Left lung (tissue), 10 donors: ENCODE results near the gene DENND1A. TPM values are rescaled to one million over a fixed set of nuclear protein-coding genes. Genes with fewer than 3 reads are reported as not detected.

ENCODE experiments used
- ATAC-seq: fragments of 200-7000 bp; cut with Tn5 transposase; one replicate; pipeline ENCODE4 v1.9.1; 2020; ENCODE audit warnings: moderate library complexity
- DNase-seq, 4 donors: peaks; one replicate each; pipeline ENCODE4 v3.0.0-alpha.2; 2013 to 2020
- H3K27ac ChIP-seq, 2 donors: fragments of 200-600 bp; sonication (generic) in 1 of 2; one replicate each; pipeline versions ENCODE4 v1.5.0 to v1.8.0; 2020 to 2021
- H3K27me3 ChIP-seq, 2 donors: fragments of 200-600 bp; sonication (generic) in 1 of 2; one replicate each; pipeline versions ENCODE4 v1.5.0 to v1.8.0; 2020 to 2021
- H3K36me3 ChIP-seq, 2 donors: fragments of 200-600 bp; sonication (generic) in 1 of 2; one replicate each; pipeline versions ENCODE4 v1.5.0 to v1.8.0; 2020 to 2021
- H3K4me1 ChIP-seq, 2 donors: fragments of 200-600 bp; one replicate each; pipeline ENCODE4 v1.8.0; 2021
- H3K4me3 ChIP-seq, 2 donors: fragments of 200-600 bp; sonication (generic) in 1 of 2; one replicate each; pipeline versions ENCODE4 v1.5.0 to v1.8.0; 2020 to 2021; ENCODE audit warnings: mild to moderate bottlenecking in 1 of 2
- H3K9me3 ChIP-seq, 2 donors: fragments of 200-600 bp; sonication (generic) in 1 of 2; one replicate each; pipeline versions ENCODE4 v1.5.0 to v1.8.0; 2020 to 2021
- intact Hi-C, 2 donors: fragments of 100-400 bp; cut with DNase I; formaldehyde crosslinking; loops; one replicate each; pipeline versions ENCODE4 v1.11.2 to v1.14.2; 2022
- polyA plus RNA-seq, 6 donors: library from polyadenylated mRNA; unstranded; fragments of 120-200 nt; gene quantifications; one replicate each; pipeline ENCODE4 v1.2.1, GENCODE V29; 2013; ENCODE audit not compliant: insufficient read length in 6 of 6
- total RNA-seq, 2 donors: library from RNA; stranded (reverse); fragmentation: NEBNext Ultra II Directional; extraction: Animal tissue kit (Norgen Biotek cat#: 25700); gene quantifications; one replicate each; pipeline ENCODE4 v1.2.1, GENCODE V29; 2021
- TF ChIP-seq, protein P1 (sequence below), 2 donors: fragments of 200-600 bp; sonication (generic) in 1 of 2; IDR thresholded peaks; one replicate each; pipeline versions ENCODE4 v1.5.0 to v1.8.0; 2021; ENCODE audit warnings: antibody characterized with exemption in 2 of 2
- donor health status: DM: no; HTN: yes; CAD: no.
- donor health status: DM: no; HTN: no; CAD: no.

DENND1A gene
- total and polyA plus RNA-seq, 8 donors = 8.3 to 23.2 (median 9.7) TPM

DNA sequence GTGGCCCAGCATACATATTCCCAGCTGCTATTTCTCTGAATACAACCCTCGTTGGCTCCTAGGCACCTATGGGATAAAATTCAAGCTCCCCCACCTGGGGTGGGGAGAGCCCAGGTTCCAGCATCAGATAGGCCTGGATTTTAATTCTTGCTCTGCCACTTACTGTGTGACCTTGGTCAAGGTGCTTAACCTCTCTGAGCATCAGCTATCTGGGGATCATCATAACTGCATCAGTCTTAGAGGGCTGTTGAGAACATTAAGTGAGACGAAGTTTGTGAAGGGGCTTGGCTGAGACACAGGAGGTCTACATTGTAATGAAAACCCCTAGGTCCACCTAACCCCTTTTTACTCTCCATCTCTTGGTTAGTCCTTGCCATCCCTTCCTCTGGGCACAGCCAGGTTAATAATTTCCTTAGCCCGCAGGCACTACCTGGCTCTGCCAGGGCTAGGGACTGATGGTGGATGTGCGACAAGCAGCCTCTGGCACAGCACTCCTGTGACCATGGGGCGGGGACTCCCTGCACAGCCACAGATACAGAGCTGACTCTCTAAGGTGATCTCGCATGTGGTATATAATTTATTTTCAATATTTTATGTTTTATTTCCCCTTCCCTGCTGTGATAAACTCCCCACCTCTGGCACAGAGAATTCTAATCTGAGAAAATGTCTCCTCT is 505.2 kb downstream of the DENND1A start:
- H3K9me3 ChIP-seq = peaks cover 0 to 4% of the 10 kb centered on the region in 2 donors
- H3K4me3 ChIP-seq = no peak overlapping the region
- intact Hi-C loops = no loop called here
- no peak for DNase-seq
- no peak for ATAC-seq
- no peak overlapping the region for H3K27ac ChIP-seq
- TF ChIP-seq, protein P1, sequence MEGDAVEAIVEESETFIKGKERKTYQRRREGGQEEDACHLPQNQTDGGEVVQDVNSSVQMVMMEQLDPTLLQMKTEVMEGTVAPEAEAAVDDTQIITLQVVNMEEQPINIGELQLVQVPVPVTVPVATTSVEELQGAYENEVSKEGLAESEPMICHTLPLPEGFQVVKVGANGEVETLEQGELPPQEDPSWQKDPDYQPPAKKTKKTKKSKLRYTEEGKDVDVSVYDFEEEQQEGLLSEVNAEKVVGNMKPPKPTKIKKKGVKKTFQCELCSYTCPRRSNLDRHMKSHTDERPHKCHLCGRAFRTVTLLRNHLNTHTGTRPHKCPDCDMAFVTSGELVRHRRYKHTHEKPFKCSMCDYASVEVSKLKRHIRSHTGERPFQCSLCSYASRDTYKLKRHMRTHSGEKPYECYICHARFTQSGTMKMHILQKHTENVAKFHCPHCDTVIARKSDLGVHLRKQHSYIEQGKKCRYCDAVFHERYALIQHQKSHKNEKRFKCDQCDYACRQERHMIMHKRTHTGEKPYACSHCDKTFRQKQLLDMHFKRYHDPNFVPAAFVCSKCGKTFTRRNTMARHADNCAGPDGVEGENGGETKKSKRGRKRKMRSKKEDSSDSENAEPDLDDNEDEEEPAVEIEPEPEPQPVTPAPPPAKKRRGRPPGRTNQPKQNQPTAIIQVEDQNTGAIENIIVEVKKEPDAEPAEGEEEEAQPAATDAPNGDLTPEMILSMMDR (IDR thresholded peaks at IDR 0.05) = no peak
- no peaks in the 10 kb centered on the region for H3K4me1 ChIP-seq
- peaks cover 0 to 24% of the 10 kb centered on the region in 2 donors for H3K36me3 ChIP-seq
- H3K27me3 ChIP-seq = no peaks in the 10 kb centered on the region

DNA sequence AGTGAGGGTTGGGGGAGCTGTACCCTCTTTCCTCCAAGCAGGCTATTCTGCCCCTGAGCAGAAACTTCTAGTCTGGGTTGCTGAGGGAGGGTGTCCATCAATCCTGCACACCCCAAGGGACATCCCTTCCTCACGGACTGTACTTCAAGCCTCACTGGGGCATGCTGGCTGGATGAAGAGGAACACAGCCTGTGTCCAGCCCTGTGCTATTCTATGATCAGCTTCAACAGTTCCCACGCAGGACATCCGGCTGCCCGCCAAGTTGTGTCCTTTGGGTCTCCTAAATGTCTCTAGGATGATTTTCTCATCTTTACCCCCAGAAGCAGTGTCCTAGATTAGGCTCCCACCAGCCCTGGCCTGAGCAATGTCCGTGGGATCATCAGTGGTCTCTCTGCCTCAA is 505.8 kb downstream of the DENND1A start:
- no peak overlapping the region for H3K27ac ChIP-seq
- no peaks in the 10 kb centered on the region for H3K4me1 ChIP-seq
- intact Hi-C loops = no loop called here
- H3K36me3 ChIP-seq = peaks cover 0 to 29% of the 10 kb centered on the region in 2 donors
- peaks cover 0 to 2% of the 10 kb centered on the region in 2 donors for H3K9me3 ChIP-seq
- H3K27me3 ChIP-seq = no peaks in the 10 kb centered on the region
- DNase-seq (no peak), ATAC-seq (no peak)
- TF ChIP-seq, protein P1 (IDR thresholded peaks at IDR 0.05) = no peak
- no peak overlapping the region for H3K4me3 ChIP-seq

DNA sequence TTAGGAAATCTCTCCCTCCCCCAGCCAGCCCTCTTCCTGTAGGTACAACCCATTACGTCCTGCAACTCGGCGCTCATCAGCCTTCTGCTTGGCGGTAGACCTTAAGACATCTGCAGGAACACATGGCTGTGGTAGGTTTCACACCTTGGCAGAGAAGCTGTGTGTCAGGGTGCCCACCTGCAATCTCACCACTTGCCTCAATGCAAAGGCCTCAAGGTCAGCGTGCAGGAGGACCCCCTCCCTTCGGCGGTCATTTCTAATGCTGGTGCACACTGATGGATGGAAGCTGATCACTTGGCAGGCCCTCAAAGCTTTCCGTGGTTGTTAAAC is 506.6 kb downstream of the DENND1A start:
- peak in 1 of 4 donors; percentile 16 for DNase-seq
- no peak for ATAC-seq
- peaks cover 0 to 38% of the 10 kb centered on the region in 2 donors for H3K36me3 ChIP-seq
- no peaks in the 10 kb centered on the region for H3K9me3 ChIP-seq
- intact Hi-C loops = no loop called here
- no peaks in the 10 kb centered on the region for H3K27me3 ChIP-seq
- H3K4me1 ChIP-seq = no peaks in the 10 kb centered on the region
- no peak overlapping the region for H3K27ac ChIP-seq
- TF ChIP-seq, protein P1 (IDR thresholded peaks at IDR 0.05) = no peak
- no peak overlapping the region for H3K4me3 ChIP-seq

DNA sequence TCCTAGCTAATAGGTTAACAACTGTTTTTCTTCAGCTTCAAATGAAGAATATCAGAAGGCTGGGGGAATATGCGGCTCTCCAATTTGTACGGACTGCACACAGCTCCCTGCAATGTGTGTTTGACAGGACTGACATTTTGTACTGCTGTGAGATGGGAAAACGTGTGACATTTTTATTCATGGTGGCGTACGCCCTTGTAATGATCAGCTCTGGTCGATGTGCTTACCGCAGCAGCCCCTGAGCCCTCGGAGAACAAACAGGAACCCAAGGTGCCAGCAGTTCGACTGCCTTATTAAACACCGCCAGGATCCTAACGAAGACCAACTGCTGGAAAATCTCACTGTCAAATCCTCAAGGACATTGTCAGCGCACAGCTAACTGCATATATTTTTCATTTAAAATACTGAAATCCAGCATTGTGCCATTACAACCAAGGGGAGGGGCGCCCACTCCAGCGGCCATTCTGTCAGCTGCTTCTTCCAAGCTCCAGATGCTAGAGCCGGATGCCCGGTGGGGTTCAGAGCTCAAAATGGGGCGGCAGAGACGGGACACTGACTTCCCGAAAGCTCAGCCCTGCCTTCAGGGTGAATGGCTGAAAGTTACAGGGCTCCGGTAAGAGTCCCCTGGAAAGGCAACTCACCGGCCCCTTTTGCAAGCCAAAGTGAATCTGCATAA is 507.2 kb downstream of the DENND1A start:
- TF ChIP-seq, protein P1 (IDR thresholded peaks at IDR 0.05) = no peak
- DNase-seq (peak in 3 of 4 donors; percentile 11 to 37 (median 35)), ATAC-seq (no peak)
- Histone ChIP-seq H3K4me3 (no peak overlapping the region), H3K36me3 (peaks cover 0 to 41% of the 10 kb centered on the region in 2 donors), H3K9me3 (no peaks in the 10 kb centered on the region), H3K27ac (no peak overlapping the region), H3K4me1 (no peaks in the 10 kb centered on the region), H3K27me3 (no peaks in the 10 kb centered on the region)
- intact Hi-C loops = no loop called here

DNA sequence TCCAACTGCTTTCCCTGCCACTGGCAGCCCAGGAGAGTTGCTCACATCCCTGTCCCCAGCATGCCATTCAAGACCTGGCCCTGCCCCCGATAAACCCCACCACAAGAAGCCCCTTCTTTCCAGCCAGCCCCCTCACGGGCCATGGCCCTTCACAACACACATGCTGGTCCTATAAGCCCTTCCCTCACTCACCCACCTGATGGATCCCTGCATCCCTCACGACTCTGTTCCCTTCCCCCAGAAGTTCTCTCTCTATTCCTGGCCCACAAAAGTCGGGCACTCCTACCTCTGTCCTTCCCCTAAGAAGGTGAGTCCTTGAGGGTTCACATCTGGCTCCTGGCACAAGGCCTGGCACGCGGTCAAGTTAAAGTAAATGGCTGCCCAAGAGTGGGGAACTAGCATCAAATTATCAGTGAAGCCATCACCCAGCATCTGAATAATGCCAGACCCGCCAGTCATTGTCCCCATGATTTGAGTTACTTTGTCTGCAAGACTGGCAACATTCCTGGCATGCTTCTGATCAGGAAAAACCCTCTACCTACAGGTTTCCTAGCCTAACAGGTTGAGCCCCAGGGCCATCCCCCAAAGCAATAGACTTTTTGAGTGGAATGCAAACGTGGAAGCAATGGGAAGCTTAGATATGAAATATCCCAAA is 508.0 kb downstream of the DENND1A start:
- ATAC-seq = no peak
- H3K36me3 ChIP-seq = peaks cover 0 to 36% of the 10 kb centered on the region in 2 donors

More for the DNA sequence above, 508.0 kb downstream of the DENND1A start:
- Histone ChIP-seq H3K4me3 (no peak overlapping the region), H3K27ac (no peak overlapping the region), H3K4me1 (no peaks in the 10 kb centered on the region), H3K27me3 (no peaks in the 10 kb centered on the region), H3K9me3 (no peaks in the 10 kb centered on the region)
- DNase-seq = peak in 1 of 4 donors; percentile 20
- TF ChIP-seq, protein P1 (IDR thresholded peaks at IDR 0.05) = no peak
- intact Hi-C loops = no loop called here
